Smooth muscle cell (in vitro differentiated cells): Measurements from ENCODE around the gene SYDE2. TPM values are rescaled to one million over a fixed set of nuclear protein-coding genes. Genes with fewer than 3 reads are reported as not detected.

Experiments used
- DNase-seq: peaks from one replicate; lab custom pipeline; 2025; ENCODE audit not compliant: unreplicated experiment; lab: John Stamatoyannopoulos, UW
- H2AFZ ChIP-seq: fragments of 200-600 bp; sonication (generic); 2 replicates; pipeline ENCODE4 v1.6.0; 2016; ENCODE audit warnings: antibody characterized with exemption, low read depth, mild to moderate bottlenecking
- H3F3A ChIP-seq: fragments of 200-600 bp; sonication (generic); 2 replicates; pipeline ENCODE4 v1.6.0; 2017; ENCODE audit warnings: antibody characterized with exemption, low read depth
- H3K27ac ChIP-seq: fragments of 200-600 bp; sonication (generic); 2 replicates; pipeline ENCODE4 v1.5.1; 2016; ENCODE audit warnings: low read depth, mild to moderate bottlenecking
- H3K27me3 ChIP-seq: fragments of 200-600 bp; sonication (generic); 2 replicates; pipeline ENCODE4 v1.6.1; 2016; ENCODE audit warnings: low read depth, mild to moderate bottlenecking
- H3K36me3 ChIP-seq: fragments of 200-600 bp; sonication (generic); 2 replicates; pipeline ENCODE4 v1.5.1; 2016; ENCODE audit warnings: low read depth
- H3K4me1 ChIP-seq: fragments of 200-600 bp; sonication (generic); 2 replicates; pipeline ENCODE4 v1.5.1; 2016; ENCODE audit warnings: low read depth
- H3K4me2 ChIP-seq: fragments of 200-600 bp; sonication (generic); 2 replicates; pipeline ENCODE4 v1.6.0; 2016; ENCODE audit warnings: mild to moderate bottlenecking
- H3K4me3 ChIP-seq: fragments of 200-600 bp; sonication (generic); 2 replicates; pipeline ENCODE4 v1.5.1; 2016; ENCODE audit warnings: mild to moderate bottlenecking
- H3K79me2 ChIP-seq: fragments of 200-600 bp; sonication (generic); 2 replicates; pipeline ENCODE4 v1.6.0; 2016; ENCODE audit warnings: low read depth, mild to moderate bottlenecking
- H3K9ac ChIP-seq: fragments of 200-600 bp; sonication (generic); 2 replicates; pipeline ENCODE4 v1.6.0; 2016; ENCODE audit warnings: low read depth
- H3K9me3 ChIP-seq: fragments of 200-600 bp; sonication (generic); replicated peaks from 2 replicates; pipeline ENCODE4 v1.5.1; 2016; ENCODE audit warnings: low read depth
- H4K20me1 ChIP-seq: fragments of 200-600 bp; sonication (generic); 2 replicates; pipeline ENCODE4 v1.6.0; 2016; ENCODE audit warnings: low read depth
- WGBS: methylation state at CpG from one replicate; pipeline ENCODE4 v1.1.7; 2016; ENCODE audit warnings: low lambda C conversion rate; 5-methylcytosine and 5-hydroxymethylcytosine counted together
- polyA plus RNA-seq: library from polyadenylated mRNA; unstranded; fragments of >200 nt; fragmentation: Nextera tagmentation; extraction: Ambion mirVana; gene quantifications from 2 replicates; pipeline ENCODE4 v1.2.1, GENCODE V29; 2016
- total RNA-seq: library from RNA; depleted of rRNA; stranded (reverse); fragments of >200 nt; gene quantifications from 2 replicates; pipeline ENCODE4 v1.2.3, GENCODE V29; 2014
- TF ChIP-seq, protein P1 (sequence below): fragments of 200-600 bp; sonication (generic); IDR thresholded peaks from 2 replicates; pipeline ENCODE4 v1.5.1; 2017; ENCODE audit warnings: borderline replicate concordance, mild to moderate bottlenecking, antibody characterized with exemption; ENCODE audit not compliant: insufficient read depth, poor library complexity, severe bottlenecking

Gene SYDE2
- total and polyA plus RNA-seq, 2 experiments from 2014 or later: 4.9 to 9.1 TPM

DNA sequence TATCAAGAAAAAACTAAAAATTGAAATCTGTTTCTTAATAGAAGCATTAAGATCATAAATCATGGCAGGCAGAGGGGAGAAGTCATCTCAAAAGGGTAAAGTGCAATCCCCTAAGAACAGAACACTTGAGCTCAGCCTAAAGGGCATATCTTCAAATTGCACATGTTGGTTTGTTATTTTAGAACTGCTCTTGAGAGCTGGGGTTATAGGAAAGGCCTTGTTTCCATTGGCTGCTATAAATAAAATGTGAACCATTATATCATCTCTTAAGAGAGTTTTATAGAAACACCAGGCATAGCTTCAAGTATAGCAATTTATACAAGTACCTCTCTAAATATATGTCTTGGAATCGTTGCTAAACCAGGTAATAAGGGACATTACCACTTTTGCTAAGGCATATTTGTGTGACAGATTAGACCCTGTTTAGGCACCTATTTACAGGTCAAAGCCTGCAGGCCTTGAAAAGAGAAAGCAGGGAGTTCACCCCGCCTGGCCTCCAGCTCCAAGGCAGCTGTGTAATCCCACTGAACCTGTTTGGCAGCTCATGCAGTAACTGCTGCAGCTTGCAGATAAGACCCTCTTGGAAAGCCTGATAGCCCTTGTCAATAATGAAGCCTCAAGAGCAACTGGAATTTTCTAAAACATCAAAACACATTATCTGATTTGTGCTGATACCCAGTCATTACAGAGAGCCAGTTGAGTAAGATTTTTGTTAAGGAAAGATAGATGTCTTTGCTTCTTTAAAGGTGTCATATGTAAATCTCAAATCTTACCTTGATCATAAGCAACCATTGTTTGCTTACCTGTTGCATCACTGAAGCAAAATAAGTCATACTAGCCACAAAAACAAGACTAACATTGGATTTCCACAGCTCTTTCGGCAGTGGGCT, 24.2 kb upstream of the SYDE2 start:
- H3F3A ChIP-seq: no peaks in the 10 kb centered on the region
- peak overlapping the region; percentile 76 for H3K4me2 ChIP-seq
- no peak overlapping the region for H3K4me3 ChIP-seq
- H2AFZ ChIP-seq: peak overlapping the region; percentile 86
- TF ChIP-seq, protein P1, sequence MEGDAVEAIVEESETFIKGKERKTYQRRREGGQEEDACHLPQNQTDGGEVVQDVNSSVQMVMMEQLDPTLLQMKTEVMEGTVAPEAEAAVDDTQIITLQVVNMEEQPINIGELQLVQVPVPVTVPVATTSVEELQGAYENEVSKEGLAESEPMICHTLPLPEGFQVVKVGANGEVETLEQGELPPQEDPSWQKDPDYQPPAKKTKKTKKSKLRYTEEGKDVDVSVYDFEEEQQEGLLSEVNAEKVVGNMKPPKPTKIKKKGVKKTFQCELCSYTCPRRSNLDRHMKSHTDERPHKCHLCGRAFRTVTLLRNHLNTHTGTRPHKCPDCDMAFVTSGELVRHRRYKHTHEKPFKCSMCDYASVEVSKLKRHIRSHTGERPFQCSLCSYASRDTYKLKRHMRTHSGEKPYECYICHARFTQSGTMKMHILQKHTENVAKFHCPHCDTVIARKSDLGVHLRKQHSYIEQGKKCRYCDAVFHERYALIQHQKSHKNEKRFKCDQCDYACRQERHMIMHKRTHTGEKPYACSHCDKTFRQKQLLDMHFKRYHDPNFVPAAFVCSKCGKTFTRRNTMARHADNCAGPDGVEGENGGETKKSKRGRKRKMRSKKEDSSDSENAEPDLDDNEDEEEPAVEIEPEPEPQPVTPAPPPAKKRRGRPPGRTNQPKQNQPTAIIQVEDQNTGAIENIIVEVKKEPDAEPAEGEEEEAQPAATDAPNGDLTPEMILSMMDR: no peak
- WGBS: 37% methylated on average over 3 of the region's 3 CpGs
- no peaks in the 10 kb centered on the region for H4K20me1 ChIP-seq
- no peaks in the 10 kb centered on the region for H3K36me3 ChIP-seq
- H3K79me2 ChIP-seq: no peaks in the 10 kb centered on the region
- H3K9ac ChIP-seq: no peak overlapping the region
- no peaks in the 10 kb centered on the region for H3K9me3 ChIP-seq
- no peaks in the 10 kb centered on the region for H3K27me3 ChIP-seq
- no peak for DNase-seq
- peak overlapping the region; percentile 72 for H3K27ac ChIP-seq
- H3K4me1 ChIP-seq: peaks cover 26% of the 10 kb centered on the region

DNA sequence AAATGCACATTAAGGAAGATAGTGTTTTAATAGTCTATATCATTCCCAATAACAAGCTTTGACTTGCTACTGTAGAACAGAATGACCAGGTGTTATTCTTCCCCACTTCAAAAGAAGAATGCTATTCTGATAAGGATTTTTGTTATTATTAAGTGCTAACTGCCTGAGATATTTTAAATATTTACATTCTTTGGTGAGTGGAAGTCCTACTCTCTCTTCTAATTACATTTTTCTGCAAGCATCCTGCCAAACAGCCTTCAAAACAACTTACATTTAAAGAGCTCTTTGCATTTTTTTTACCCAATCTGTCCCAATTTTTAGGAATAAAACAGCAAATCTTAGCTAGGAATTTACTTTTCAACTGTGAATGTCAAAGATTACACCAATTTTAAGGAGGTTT, 23.5 kb upstream of the SYDE2 start:
- Histone ChIP-seq H3K9ac (no peak overlapping the region), H3F3A (no peaks in the 10 kb centered on the region), H3K4me3 (no peak overlapping the region), H2AFZ (no peak overlapping the region), H3K27ac (no peak overlapping the region), H3K4me1 (peaks cover 26% of the 10 kb centered on the region), H3K9me3 (no peaks in the 10 kb centered on the region), H3K79me2 (no peaks in the 10 kb centered on the region), H3K27me3 (no peaks in the 10 kb centered on the region), H3K36me3 (no peaks in the 10 kb centered on the region), H3K4me2 (peak overlapping the region; percentile 76), H4K20me1 (no peaks in the 10 kb centered on the region)
- DNase-seq: no peak
- TF ChIP-seq, protein P1: no peak

DNA sequence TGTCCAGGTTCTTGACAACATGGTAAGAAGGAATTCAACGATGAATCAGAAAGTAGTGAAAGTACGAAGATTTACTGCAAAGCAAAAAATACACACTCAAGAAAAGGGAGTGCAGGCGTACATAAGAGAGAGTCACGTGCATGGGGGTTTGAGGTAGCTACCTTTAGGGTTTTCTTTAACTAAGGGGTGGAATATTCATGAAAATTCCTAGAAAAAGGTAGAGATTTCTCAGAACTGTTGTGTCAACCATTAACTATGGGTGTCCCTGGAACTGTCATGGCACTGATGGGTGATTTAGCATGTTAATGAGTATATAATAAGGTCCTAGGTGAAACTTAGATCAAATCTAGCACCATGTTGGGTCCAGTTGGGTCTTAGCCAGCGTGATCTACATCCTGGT, 22.5 kb upstream of the SYDE2 start:
- DNase-seq: no peak
- WGBS: 87% methylated on average over 5 of the region's 5 CpGs
- H3K4me3 ChIP-seq: no peak overlapping the region
- H2AFZ ChIP-seq: no peak overlapping the region
- no peaks in the 10 kb centered on the region for H3K9me3 ChIP-seq
- no peaks in the 10 kb centered on the region for H3K79me2 ChIP-seq
- no peaks in the 10 kb centered on the region for H3K27me3 ChIP-seq
- no peaks in the 10 kb centered on the region for H3K36me3 ChIP-seq
- peaks cover 26% of the 10 kb centered on the region for H3K4me1 ChIP-seq
- no peak overlapping the region for H3K9ac ChIP-seq
- H3F3A ChIP-seq: no peaks in the 10 kb centered on the region
- TF ChIP-seq, protein P1: no peak
- no peaks in the 10 kb centered on the region for H4K20me1 ChIP-seq
- H3K4me2 ChIP-seq: no peak overlapping the region
- no peak overlapping the region for H3K27ac ChIP-seq
